Adipocyte (in vitro differentiated cells): ENCODE results near the gene AOPEP.

Source experiments
- DNase-seq: peaks from one replicate; pipeline ENCODE4 v3.0.0-alpha.2; 2015; ENCODE audit warnings: low read depth
- H3K27me3 ChIP-seq: replicated peaks from 2 replicates; pipeline ENCODE4 v1.7.0; 2013; ENCODE audit warnings: mild to moderate bottlenecking, low read length, moderate library complexity; ENCODE audit not compliant: control insufficient read depth, insufficient read depth
- H3K36me3 ChIP-seq: 2 replicates; pipeline ENCODE4 v1.7.0; 2013; ENCODE audit warnings: low read length, mild to moderate bottlenecking, moderate library complexity; ENCODE audit not compliant: control insufficient read depth, insufficient read depth, severe bottlenecking
- H3K4me1 ChIP-seq: 2 replicates; pipeline ENCODE4 v1.7.0; 2013; ENCODE audit warnings: mild to moderate bottlenecking, low read length, moderate library complexity; ENCODE audit not compliant: control insufficient read depth, insufficient read depth
- H3K4me3 ChIP-seq: 2 replicates; pipeline ENCODE4 v1.7.0; 2013; ENCODE audit warnings: mild to moderate bottlenecking, low read length, moderate library complexity
- H3K9ac ChIP-seq: 2 replicates; pipeline ENCODE4 v1.7.0; 2013; ENCODE audit warnings: mild to moderate bottlenecking, low read length, moderate library complexity
- H3K9me3 ChIP-seq: 2 replicates; pipeline ENCODE4 v1.7.0; 2013; ENCODE audit warnings: mild to moderate bottlenecking, low read length, moderate library complexity; ENCODE audit not compliant: control insufficient read depth

Gene AOPEP

GRCh38 chr9:95088421-95089161 lies 362.1 kb downstream of the AOPEP start:
- no peak overlapping the region for H3K9ac ChIP-seq
- no peak overlapping the region for H3K4me3 ChIP-seq
- peaks cover 22% of the 10 kb centered on the region for H3K4me1 ChIP-seq
- peaks cover 36% of the 10 kb centered on the region for H3K36me3 ChIP-seq
- H3K27me3 ChIP-seq: no peaks in the 10 kb centered on the region
- peak; percentile 39 for DNase-seq
- H3K9me3 ChIP-seq: no peaks in the 10 kb centered on the region

GRCh38 chr9:95089257-95090022 lies 362.9 kb downstream of the AOPEP start:
- H3K27me3 ChIP-seq: no peaks in the 10 kb centered on the region
- H3K4me3 ChIP-seq: no peak overlapping the region
- H3K9me3 ChIP-seq: no peaks in the 10 kb centered on the region
- H3K9ac ChIP-seq: no peak overlapping the region
- peaks cover 22% of the 10 kb centered on the region for H3K4me1 ChIP-seq
- DNase-seq: no peak
- peaks cover 29% of the 10 kb centered on the region for H3K36me3 ChIP-seq

GRCh38 chr9:95090023-95090791 lies 363.7 kb downstream of the AOPEP start:
- no peaks in the 10 kb centered on the region for H3K9me3 ChIP-seq
- no peak overlapping the region for H3K9ac ChIP-seq

GRCh38 chr9:95090871-95091577 lies 364.5 kb downstream of the AOPEP start:
- Histone ChIP-seq H3K9ac (no peak overlapping the region), H3K36me3 (peaks cover 15% of the 10 kb centered on the region), H3K27me3 (no peaks in the 10 kb centered on the region), H3K4me1 (peaks cover 22% of the 10 kb centered on the region), H3K9me3 (no peaks in the 10 kb centered on the region), H3K4me3 (no peak overlapping the region)
- no peak for DNase-seq

More at GRCh38 chr9:95090023-95090791, 363.7 kb downstream of the AOPEP start:
- Histone ChIP-seq H3K36me3 (peaks cover 23% of the 10 kb centered on the region), H3K4me1 (peaks cover 22% of the 10 kb centered on the region), H3K4me3 (no peak overlapping the region), H3K27me3 (no peaks in the 10 kb centered on the region)
- no peak for DNase-seq

GRCh38 chr9:95091601-95092261 lies 365.2 kb downstream of the AOPEP start:
- H3K9ac ChIP-seq: peak overlapping the region; percentile 19
- DNase-seq: peak; percentile 75
- H3K4me1 ChIP-seq: peaks cover 22% of the 10 kb centered on the region
- no peaks in the 10 kb centered on the region for H3K27me3 ChIP-seq
- no peaks in the 10 kb centered on the region for H3K9me3 ChIP-seq
- H3K4me3 ChIP-seq: no peak overlapping the region
- H3K36me3 ChIP-seq: peaks cover 8% of the 10 kb centered on the region

GRCh38 chr9:95092262-95093072 lies 366.0 kb downstream of the AOPEP start:
- Histone ChIP-seq H3K9me3 (no peaks in the 10 kb centered on the region), H3K36me3 (peaks cover 6% of the 10 kb centered on the region), H3K4me3 (no peak overlapping the region), H3K4me1 (peaks cover 22% of the 10 kb centered on the region), H3K27me3 (no peaks in the 10 kb centered on the region), H3K9ac (peak overlapping the region; percentile 19)
- peak; percentile 85 for DNase-seq

- H3K4me1 ChIP-seq: peaks cover 22% of the 10 kb centered on the region
- no peak overlapping the region for H3K9ac ChIP-seq
- DNase-seq: no peak
- no peak overlapping the region for H3K4me3 ChIP-seq
- no peaks in the 10 kb centered on the region for H3K9me3 ChIP-seq
- no peaks in the 10 kb centered on the region for H3K27me3 ChIP-seq
- peaks cover 6% of the 10 kb centered on the region for H3K36me3 ChIP-seq
Measured at GRCh38 chr9:95093586-95093985, 367.1 kb downstream of the AOPEP start.

GRCh38 chr9:95094002-95094401 lies 367.5 kb downstream of the AOPEP start:
- Histone ChIP-seq H3K36me3 (peaks cover 4% of the 10 kb centered on the region), H3K27me3 (no peaks in the 10 kb centered on the region), H3K4me3 (no peak overlapping the region), H3K4me1 (peaks cover 22% of the 10 kb centered on the region), H3K9me3 (no peaks in the 10 kb centered on the region), H3K9ac (no peak overlapping the region)
- no peak for DNase-seq

- DNase-seq: no peak
- H3K36me3 ChIP-seq: no peaks in the 10 kb centered on the region
- no peaks in the 10 kb centered on the region for H3K27me3 ChIP-seq
- H3K9ac ChIP-seq: no peak overlapping the region
- no peak overlapping the region for H3K4me3 ChIP-seq
- H3K9me3 ChIP-seq: no peaks in the 10 kb centered on the region
- peaks cover 35% of the 10 kb centered on the region for H3K4me1 ChIP-seq
Measured at GRCh38 chr9:95095641-95096355, 369.3 kb downstream of the AOPEP start.
